NCI-H146 treated with DMSO at 0.1 percent for 48 hours (cell line): ENCODE measurements around the gene EEF1AKMT3.
"Not testable (repeated sequence)": the region's sequence is repeated elsewhere in the genome, so short reads cannot be mapped to it uniquely, and the experiment has no call there.

Experiments used
- DNase-seq: peaks from one replicate; lab custom pipeline; 2025; ENCODE audit not compliant: unreplicated experiment; lab: John Stamatoyannopoulos, UW

EEF1AKMT3 gene

GRCh38 chr12:57764662-57765002 is 7.8 kb upstream of the EEF1AKMT3 start:
- peak; percentile 31 for DNase-seq

GRCh38 chr12:57765003-57765697 is 7.3 kb upstream of the EEF1AKMT3 start:
- DNase-seq, result no peak

GRCh38 chr12:57765698-57766463 is 6.5 kb upstream of the EEF1AKMT3 start:
- DNase-seq, result no peak

- no peak for DNase-seq
These were observed 5.7 kb upstream of the EEF1AKMT3 start, which contains the start of gene CYP27B1 for GRCh38 chr12:57766464-57767304. Gene CYP27B1 (minus strand): TSS chr12:57767078. CDS start chr12:57767041, 37 bp downstream.

GRCh38 chr12:57767305-57767698 is 5.1 kb upstream of the EEF1AKMT3 start:
- DNase-seq, result no peak

GRCh38 chr12:57767876-57768275 is 4.5 kb upstream of the EEF1AKMT3 start:
- DNase-seq, result no peak

GRCh38 chr12:57769594-57769993 is 2.8 kb upstream of the EEF1AKMT3 start:
- no peak for DNase-seq

- no peak for DNase-seq
These were observed 1.7 kb upstream of the EEF1AKMT3 start for GRCh38 chr12:57770734-57771133.

GRCh38 chr12:57771236-57771872 is 1.1 kb upstream of the EEF1AKMT3 start:
- peak; percentile 77 for DNase-seq

- peak; percentile 84 for DNase-seq
These were observed 463 bp upstream of the EEF1AKMT3 start, which contains the start of gene METTL1 for GRCh38 chr12:57771873-57772428. Gene METTL1 (minus strand): TSS chr12:57772105. CDS start chr12:57772083, 22 bp downstream.

- DNase-seq, result not testable (repeated sequence)
These were observed 2.2 kb downstream of the EEF1AKMT3 start for GRCh38 chr12:57774634-57775033.

- DNase-seq, result no peak
These were observed 2.6 kb downstream of the EEF1AKMT3 start for GRCh38 chr12:57775044-57775443.

GRCh38 chr12:57775563-57776246 is 3.3 kb downstream of the EEF1AKMT3 start:
- DNase-seq, result no peak

- DNase-seq, result no peak
These were observed 3.8 kb downstream of the EEF1AKMT3 start for GRCh38 chr12:57776247-57776587.

GRCh38 chr12:57777367-57777766 is 5.0 kb downstream of the EEF1AKMT3 start:
- no peak for DNase-seq

- no peak for DNase-seq
These were observed 5.5 kb downstream of the EEF1AKMT3 start for GRCh38 chr12:57777911-57778310.

- no peak for DNase-seq
These were observed 7.3 kb downstream of the EEF1AKMT3 start for GRCh38 chr12:57779736-57780135.

- no peak for DNase-seq
These were observed 8.0 kb downstream of the EEF1AKMT3 start for GRCh38 chr12:57780284-57780897.

GRCh38 chr12:57781244-57781643 is 8.8 kb downstream of the EEF1AKMT3 start:
- no peak for DNase-seq

- no peak for DNase-seq
These were observed 9.4 kb downstream of the EEF1AKMT3 start for GRCh38 chr12:57781801-57782200.
